Esophagus muscularis mucosa (tissue), 4 donors: ENCODE measurements around the gene CCNQ. TPM values are rescaled to one million over a fixed set of nuclear protein-coding genes. Genes with fewer than 3 reads are reported as not detected.

Source experiments
- DNase-seq: peaks from one replicate; pipeline ENCODE4 v3.0.0-alpha.2; 2017; ENCODE audit errors: extremely low spot score
- H3K27ac ChIP-seq, 4 donors: fragments of 200-600 bp; sonication (generic); replicated peaks in 1 of 4; 1 replicate in 3 of 4; 2 replicates in 1 of 4; pipeline ENCODE4 v1.5.1; 2016 to 2019; ENCODE audit warnings: mild to moderate bottlenecking in 1 of 4
- H3K27me3 ChIP-seq, 4 donors: fragments of 200-600 bp; sonication (generic); one replicate each; pipeline versions ENCODE4 v1.5.1 to v1.6.0; 2016 to 2019
- H3K36me3 ChIP-seq, 4 donors: fragments of 200-600 bp; sonication (generic); one replicate each; pipeline ENCODE4 v1.5.1; 2016 to 2019
- H3K4me1 ChIP-seq, 4 donors: fragments of 200-600 bp; sonication (generic); one replicate each; pipeline ENCODE4 v1.5.1; 2016 to 2019
- H3K4me3 ChIP-seq, 4 donors: fragments of 200-600 bp; sonication (generic); 1 replicate in 2 of 4; 2 replicates in 2 of 4; pipeline ENCODE4 v1.5.1; 2016 to 2019; ENCODE audit warnings: mild to moderate bottlenecking in 4 of 4, moderate library complexity in 1 of 4
- H3K9me3 ChIP-seq, 4 donors: fragments of 200-600 bp; sonication (generic); 1 replicate in 3 of 4; 2 replicates in 1 of 4; pipeline ENCODE4 v1.5.1; 2016 to 2019
- EP300 ChIP-seq: sonication (generic); formaldehyde crosslinking; IDR thresholded peaks from one replicate; pipeline ENCODE4 v1.6.1; 2017; ENCODE audit warnings: antibody characterized with exemption
- POLR2A ChIP-seq: fragments of 450-650 bp; IDR thresholded peaks from one replicate; pipeline ENCODE4 v1.6.1; 2017; ENCODE audit warnings: antibody characterized with exemption, moderate library complexity, mild to moderate bottlenecking, low read depth
- POLR2AphosphoS5 ChIP-seq, 2 donors: sonication (generic); formaldehyde crosslinking; IDR thresholded peaks; one replicate each; pipeline ENCODE4 v1.6.1; 2017; ENCODE audit warnings: antibody characterized with exemption in 2 of 2
- WGBS: methylation state at CpG from one replicate; pipeline ENCODE4 v1.1.5; 2018; 5-methylcytosine and 5-hydroxymethylcytosine counted together
- intact Hi-C: fragments of 100-400 bp; cut with DNase I; formaldehyde crosslinking; loops from one replicate; pipeline ENCODE4 v1.15.1; 2023
- total RNA-seq, 4 donors: library from RNA; depleted of rRNA; stranded (reverse); fragments of >200 nt; gene quantifications; one replicate each; pipeline versions ENCODE4 v1.1.0 to v1.2.1, GENCODE V29; 2016
- TF ChIP-seq, protein P1 (sequence below), 3 experiments: fragments of 200-600 bp in 2 of 3; fragments of 450-650 bp in 1 of 3; sonication (generic) in 2 of 3; IDR thresholded peaks; one replicate each; pipeline ENCODE4 v1.5.1; 2017 to 2019; ENCODE audit warnings: antibody characterized with exemption in 3 of 3, mild to moderate bottlenecking in 2 of 3, moderate library complexity in 1 of 3

CCNQ gene
- total RNA-seq, 4 donors from 2014 or later = 38.6 to 58.3 (median 49.8) TPM

DNA sequence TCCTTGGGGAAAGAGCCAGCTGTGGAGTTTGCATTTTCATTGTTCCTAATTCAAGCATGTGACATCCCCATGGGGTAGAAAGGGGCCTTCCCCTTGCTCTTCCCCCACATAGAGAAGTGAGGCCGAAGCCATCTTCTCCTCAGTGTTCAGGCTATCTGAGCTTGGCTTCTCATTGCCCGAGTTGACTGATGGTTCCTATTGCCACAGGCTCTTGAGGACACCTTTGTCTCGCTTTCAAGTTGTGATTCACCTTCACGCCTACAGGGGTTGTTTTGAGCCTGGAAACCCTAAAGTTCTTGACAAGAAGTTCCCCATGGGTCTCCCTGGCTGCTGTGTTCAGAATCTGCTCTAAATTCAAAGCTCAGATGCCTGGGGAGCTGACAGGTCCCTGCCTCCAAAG lies 25.0 kb downstream of the CCNQ start:
- Histone ChIP-seq H3K4me1 (no peaks in the 10 kb centered on the region), H3K4me3 (no peak overlapping the region)
- 80% methylated on average over 4 of the region's 4 CpGs for WGBS

DNA sequence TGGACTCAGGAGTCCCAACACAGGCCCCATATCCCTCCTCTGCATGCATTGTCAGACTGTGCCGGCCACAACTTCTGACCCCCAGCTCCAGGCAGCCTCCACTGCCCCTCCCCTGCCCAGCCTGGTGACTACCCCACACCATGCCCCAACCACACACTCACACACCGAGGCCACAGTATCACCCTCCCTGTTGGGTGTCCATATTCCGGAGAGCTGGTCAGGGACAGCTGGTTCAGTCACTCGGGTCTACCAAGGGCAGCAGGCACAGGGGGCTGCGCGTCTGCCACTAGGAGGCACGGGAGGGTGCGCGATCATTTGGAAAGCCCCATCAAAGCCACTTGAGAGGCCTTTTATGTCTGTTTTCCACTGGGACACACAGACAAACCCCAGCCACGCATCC lies 26.3 kb downstream of the CCNQ start:
- 88% methylated on average over 6 of the region's 10 CpGs for WGBS
- intact Hi-C loops = no loop called here
- no peak overlapping the region for H3K4me3 ChIP-seq
- no peak for DNase-seq
- H3K9me3 ChIP-seq = no peaks in the 10 kb centered on the region
- H3K4me1 ChIP-seq = no peaks in the 10 kb centered on the region
- H3K36me3 ChIP-seq = no peaks in the 10 kb centered on the region
- TF ChIP-seq POLR2A (no peak), EP300 (no peak), POLR2AphosphoS5 (IDR thresholded peaks at IDR 0.05) (no peak)
- TF ChIP-seq, protein P1, sequence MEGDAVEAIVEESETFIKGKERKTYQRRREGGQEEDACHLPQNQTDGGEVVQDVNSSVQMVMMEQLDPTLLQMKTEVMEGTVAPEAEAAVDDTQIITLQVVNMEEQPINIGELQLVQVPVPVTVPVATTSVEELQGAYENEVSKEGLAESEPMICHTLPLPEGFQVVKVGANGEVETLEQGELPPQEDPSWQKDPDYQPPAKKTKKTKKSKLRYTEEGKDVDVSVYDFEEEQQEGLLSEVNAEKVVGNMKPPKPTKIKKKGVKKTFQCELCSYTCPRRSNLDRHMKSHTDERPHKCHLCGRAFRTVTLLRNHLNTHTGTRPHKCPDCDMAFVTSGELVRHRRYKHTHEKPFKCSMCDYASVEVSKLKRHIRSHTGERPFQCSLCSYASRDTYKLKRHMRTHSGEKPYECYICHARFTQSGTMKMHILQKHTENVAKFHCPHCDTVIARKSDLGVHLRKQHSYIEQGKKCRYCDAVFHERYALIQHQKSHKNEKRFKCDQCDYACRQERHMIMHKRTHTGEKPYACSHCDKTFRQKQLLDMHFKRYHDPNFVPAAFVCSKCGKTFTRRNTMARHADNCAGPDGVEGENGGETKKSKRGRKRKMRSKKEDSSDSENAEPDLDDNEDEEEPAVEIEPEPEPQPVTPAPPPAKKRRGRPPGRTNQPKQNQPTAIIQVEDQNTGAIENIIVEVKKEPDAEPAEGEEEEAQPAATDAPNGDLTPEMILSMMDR (IDR thresholded peaks at IDR 0.05) = no peak
- H3K27ac ChIP-seq = no peak overlapping the region
- H3K27me3 ChIP-seq = peaks cover 0 to 4% (median 0%) of the 10 kb centered on the region in 4 donors

More for the DNA sequence above, 25.0 kb downstream of the CCNQ start:
- H3K9me3 ChIP-seq = no peaks in the 10 kb centered on the region
- H3K36me3 ChIP-seq = no peaks in the 10 kb centered on the region
- H3K27me3 ChIP-seq = peaks cover 0 to 4% (median 0%) of the 10 kb centered on the region in 4 donors
- no peak for DNase-seq
- H3K27ac ChIP-seq = no peak overlapping the region
- intact Hi-C loops = no loop called here
- TF ChIP-seq POLR2AphosphoS5 (IDR thresholded peaks at IDR 0.05) = no peak
- TF ChIP-seq POLR2A = no peak
- TF ChIP-seq, protein P1 (IDR thresholded peaks at IDR 0.05) = no peak

DNA sequence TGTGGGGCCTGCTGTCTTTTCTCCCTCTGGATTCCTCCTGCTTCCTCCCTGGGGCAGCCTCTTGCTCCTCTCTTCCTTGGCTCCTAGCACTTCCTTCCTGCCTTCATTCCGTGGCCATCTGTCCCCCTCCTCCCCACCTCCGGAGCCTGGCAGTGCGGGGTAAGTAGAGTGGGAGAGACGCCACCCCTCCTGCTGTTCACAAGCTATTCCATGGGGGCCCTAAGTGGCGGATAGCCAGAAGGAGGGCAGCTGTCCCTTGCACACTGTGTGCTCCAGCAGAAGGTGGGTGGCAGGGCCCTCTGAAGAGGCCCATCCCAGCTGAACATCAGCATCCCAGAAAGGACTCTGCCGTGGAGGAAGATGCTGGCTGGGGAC lies 27.4 kb downstream of the CCNQ start:
- Histone ChIP-seq H3K36me3 (no peaks in the 10 kb centered on the region), H3K4me3 (no peak overlapping the region), H3K27me3 (peaks cover 0 to 4% (median 0%) of the 10 kb centered on the region in 4 donors), H3K9me3 (no peaks in the 10 kb centered on the region), H3K27ac (no peak overlapping the region), H3K4me1 (no peaks in the 10 kb centered on the region)
- intact Hi-C loops = no loop called here
- 77% methylated on average over 5 of the region's 6 CpGs for WGBS
- no peak for DNase-seq
- TF ChIP-seq EP300 (no peak), POLR2A (no peak), POLR2AphosphoS5 (IDR thresholded peaks at IDR 0.05) (no peak)
- TF ChIP-seq, protein P1 (IDR thresholded peaks at IDR 0.05) = no peak

DNA sequence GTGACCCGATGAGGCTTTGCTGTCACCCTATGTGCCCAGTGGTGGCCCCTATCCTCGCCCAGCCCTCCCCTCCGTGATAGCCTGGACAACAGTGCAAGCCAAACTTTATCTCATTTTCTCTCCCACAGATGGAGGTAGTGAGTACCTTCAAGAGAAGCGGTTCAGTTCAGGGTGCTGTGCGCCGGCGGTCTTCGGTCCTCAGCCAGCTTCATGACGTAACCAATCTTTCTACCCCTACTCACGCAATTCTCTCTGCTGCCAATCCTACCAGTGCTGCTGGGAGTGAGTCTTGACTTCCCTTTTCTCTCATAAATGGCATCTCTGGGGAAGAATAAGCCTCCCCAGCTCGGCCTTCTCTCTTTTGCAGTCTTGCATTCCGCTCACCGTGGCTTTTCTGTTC lies 29.5 kb downstream of the CCNQ start:
- H3K36me3 ChIP-seq = no peaks in the 10 kb centered on the region
- H3K27me3 ChIP-seq = peaks cover 0 to 4% (median 0%) of the 10 kb centered on the region in 4 donors
- 81% methylated on average over 12 of the region's 13 CpGs for WGBS
- no peaks in the 10 kb centered on the region for H3K4me1 ChIP-seq
- intact Hi-C loops = no loop called here
- DNase-seq = no peak
- H3K4me3 ChIP-seq = no peak overlapping the region
- H3K27ac ChIP-seq = no peak overlapping the region
- no peak for TF ChIP-seq POLR2AphosphoS5 (IDR thresholded peaks at IDR 0.05)
- no peak for TF ChIP-seq POLR2A
- TF ChIP-seq, protein P1 (IDR thresholded peaks at IDR 0.05) = no peak
- no peak for TF ChIP-seq EP300
- no peaks in the 10 kb centered on the region for H3K9me3 ChIP-seq

DNA sequence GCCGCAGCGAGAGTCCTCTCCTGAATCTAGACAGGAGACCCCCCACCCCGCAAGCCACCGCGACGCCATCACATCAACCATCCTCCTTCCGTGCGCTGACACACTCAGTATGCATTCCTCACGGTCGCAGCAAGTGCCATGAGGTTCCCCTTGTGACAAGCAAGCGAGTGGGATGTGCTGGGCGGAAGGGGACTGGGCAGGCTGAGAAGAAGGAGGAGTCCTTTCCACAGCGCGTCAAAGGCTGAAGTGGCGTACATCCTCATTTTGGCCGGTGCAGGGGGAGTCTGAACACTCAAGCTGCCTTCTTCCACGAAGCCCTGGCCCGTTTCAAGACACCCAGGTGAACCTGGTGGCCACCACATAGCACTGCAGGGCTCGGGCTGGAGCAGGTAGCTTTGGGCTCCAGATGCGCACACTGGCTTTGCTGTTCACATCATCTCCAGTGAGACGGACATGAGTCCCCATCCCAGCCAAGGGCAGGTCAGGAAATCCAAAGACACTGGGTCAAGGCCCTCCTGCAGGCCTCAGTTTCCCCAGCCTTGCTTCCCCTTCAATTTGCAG lies 30.4 kb downstream of the CCNQ start:
- Histone ChIP-seq H3K4me3 (no peak overlapping the region), H3K27ac (no peak overlapping the region), H3K27me3 (peaks cover 0 to 4% (median 0%) of the 10 kb centered on the region in 4 donors), H3K4me1 (no peaks in the 10 kb centered on the region), H3K36me3 (no peaks in the 10 kb centered on the region), H3K9me3 (no peaks in the 10 kb centered on the region)
- 84% methylated on average over 21 of the region's 21 CpGs for WGBS
- TF ChIP-seq POLR2A (no peak), POLR2AphosphoS5 (IDR thresholded peaks at IDR 0.05) (no peak), EP300 (no peak)
- TF ChIP-seq, protein P1 (IDR thresholded peaks at IDR 0.05) = no peak
- DNase-seq = no peak
- intact Hi-C loops = no loop called here
